B cell (primary cell): ENCODE results near the gene MATN3.

ENCODE experiments used
- CTCF ChIP-seq: fragments of 200-600 bp; IDR thresholded peaks from one replicate; pipeline ENCODE4 v1.8.0; 2022; ENCODE audit warnings: antibody characterized with exemption, mild to moderate bottlenecking
- EZH2 ChIP-seq: IDR thresholded peaks from 2 replicates; pipeline ENCODE4 v1.6.1; 2012; ENCODE audit warnings: borderline replicate concordance, low read depth, mild to moderate bottlenecking, moderate library complexity, low read length; ENCODE audit not compliant: insufficient read depth, poor library complexity, severe bottlenecking

- TF ChIP-seq CTCF (no peak), EZH2 (no peak)
These were observed 24.5 kb downstream of the MATN3 start for GRCh38 chr2:19987936-19988335.
